NCI-H2227 treated with DMSO at 0.1 percent for 48 hours (cell line): Measurements from ENCODE around the gene PRR14.

Experiments used
- DNase-seq: peaks from one replicate; lab custom pipeline; 2025; lab: John Stamatoyannopoulos, UW

PRR14 gene

DNA sequence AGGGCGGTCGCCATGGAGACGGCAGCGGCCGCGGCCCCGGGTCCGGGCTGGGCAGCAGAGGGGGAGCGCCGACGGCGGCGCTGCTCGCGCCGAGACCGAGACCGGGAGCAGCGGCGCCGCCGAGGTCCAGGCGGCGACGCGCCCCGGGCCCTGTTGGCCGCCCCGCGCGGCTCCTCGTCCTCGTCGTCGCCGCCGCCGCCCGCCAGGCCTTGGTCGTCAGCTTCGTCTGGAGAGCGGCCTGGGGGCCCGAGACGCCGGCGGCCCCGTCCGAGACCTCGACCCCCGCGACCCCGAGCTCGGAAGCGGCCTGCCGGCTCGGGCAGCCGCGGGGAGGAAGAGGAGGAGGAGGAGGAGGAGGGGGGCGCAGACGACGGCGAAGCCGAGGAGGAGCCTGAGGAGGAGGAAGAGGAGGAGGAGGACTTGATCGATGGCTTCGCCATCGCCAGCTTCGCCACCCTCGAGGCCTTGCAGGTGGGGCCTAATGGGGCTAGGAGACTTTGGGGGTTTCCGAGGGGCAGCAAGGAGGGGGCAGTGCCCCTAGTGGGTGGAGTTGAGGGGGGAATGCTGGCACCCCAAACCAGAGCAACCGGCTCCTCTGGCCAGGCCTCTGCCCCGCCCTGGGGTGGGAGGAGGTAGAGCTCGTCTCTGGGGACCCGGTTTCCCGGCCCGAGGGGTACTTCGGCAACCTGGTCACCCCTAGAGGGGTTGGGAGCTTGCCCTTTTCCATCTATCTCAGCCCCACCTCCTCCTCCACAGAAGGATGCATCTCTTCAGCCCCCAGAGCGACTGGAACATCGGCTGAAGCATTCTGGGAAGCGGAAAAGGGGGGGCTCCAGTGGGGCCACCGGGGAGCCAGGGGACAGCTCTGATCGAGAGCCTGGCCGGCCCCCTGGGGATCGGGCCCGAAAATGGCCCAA is 9.0 kb downstream of the PRR14 start:
- peak; percentile 36 for DNase-seq

DNA sequence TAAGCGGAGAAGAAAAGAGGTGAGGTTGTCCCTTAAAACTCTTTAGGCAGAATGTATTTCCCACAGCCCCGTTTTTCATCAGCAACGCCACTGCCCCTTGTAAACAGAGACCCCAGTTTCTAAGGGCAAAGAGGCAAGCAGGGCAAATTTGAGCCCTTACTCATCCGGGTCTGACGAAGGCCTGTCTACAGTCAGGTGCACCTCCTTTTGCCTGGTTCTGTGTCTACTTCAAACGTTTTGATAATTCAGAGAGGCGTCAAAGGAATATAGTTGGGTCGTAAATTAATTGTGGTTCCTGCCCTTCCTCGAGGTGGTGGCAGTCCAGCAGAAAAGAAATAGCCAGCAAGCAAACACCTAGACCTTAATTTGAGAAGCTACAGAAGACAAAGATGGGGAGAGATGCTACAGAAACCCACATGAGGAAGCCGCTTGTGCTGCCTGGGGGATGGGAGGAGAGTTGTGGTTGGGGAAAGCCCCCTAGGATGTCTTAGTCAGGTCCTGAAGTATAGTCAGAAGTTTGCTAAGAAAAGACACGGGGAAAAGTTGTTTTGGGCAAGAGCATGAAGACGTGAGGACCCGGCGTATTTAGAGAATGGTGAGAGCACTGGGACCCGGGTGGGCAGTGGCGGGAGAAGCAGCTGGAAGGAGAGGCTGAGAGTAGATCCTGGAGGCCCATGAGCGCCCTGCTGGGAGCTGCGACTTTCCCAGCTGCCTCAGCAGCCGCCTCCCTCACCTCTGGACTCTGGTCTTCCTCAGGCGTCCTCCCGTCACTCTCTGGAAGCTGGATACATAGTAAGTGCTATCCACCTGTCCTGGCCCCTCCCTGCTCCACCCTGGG is 9.9 kb downstream of the PRR14 start:
- no peak for DNase-seq

DNA sequence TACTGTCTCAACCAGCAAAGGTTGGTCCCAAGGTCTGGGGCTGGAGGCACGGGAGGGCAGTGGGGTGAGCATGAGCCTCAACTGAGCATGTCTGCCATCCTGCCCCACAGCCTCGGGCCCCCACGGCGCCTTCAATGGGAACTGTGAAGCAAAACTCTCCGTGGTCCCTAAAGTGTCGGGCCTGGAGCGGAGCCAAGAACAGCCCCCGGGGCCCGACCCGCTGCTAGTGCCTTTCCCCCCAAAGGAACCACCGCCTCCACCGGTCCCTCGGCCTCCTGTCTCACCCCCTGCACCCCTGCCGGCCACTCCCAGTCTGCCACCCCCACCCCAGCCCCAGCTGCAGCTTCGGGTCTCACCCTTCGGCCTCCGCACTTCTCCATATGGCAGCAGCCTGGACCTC is 11.7 kb downstream of the PRR14 start:
- no peak for DNase-seq

DNA sequence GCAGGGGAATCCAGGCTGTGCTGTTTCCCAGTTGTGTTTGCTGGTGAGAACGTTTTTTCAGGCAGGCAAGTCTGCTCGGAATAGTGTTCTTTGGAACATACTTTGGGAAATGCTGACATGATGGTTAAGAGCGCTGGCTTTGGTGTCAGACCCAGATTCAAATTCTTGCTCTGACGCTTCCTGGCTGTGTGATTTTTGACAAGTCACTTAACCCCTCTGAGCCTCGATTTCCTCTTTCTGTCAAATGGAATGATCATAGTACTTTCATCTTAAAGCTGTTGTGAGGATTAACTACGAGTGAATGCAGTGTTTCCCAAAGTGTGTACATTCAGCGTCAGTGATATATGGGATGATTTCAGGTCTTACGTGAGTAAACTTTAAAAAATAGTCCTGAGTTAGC is 12.3 kb downstream of the PRR14 start:
- DNase-seq = no peak

DNA sequence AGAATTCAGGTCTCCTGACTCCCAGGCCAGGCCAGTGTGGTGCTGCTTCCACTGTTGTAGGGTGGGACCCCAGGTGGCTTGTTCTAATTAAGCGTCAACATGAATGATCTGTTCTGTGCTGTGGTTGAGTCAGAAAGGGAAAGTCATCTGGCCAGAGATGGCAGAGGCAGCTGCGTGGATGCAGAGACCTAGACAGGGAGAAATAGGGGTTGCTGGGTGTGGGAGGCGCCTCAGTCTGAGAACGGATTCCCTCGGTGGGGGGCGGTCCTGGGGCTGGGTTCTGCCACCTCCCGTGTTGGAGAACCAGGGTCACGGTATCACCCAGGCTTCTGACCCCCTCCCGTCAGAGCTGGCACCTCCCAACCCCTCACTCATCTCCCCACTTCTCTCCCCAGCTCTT is 13.1 kb downstream of the PRR14 start:
- DNase-seq = no peak

DNA sequence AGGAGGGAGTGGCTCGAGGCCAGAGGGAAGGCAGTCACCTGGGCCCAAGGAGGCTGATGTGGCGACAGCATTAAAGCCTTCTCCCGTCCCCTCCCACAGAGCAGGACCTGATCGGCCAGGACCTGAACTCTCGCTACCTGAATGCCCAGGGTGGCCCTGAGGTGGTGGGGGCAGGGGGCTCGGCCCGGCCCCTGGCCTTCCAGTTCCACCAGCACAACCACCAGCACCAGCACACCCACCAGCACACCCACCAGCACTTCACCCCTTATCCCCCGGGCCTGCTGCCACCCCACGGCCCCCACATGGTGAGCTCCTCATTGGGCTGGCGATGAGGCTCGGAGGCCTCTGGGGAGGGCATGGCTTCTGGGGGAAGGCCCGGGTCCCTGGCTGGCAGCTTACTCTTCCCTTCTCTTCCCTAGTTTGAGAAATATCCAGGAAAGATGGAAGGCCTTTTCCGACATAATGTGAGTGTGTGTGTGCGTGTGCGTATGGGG is 13.9 kb downstream of the PRR14 start:
- no peak for DNase-seq

DNA sequence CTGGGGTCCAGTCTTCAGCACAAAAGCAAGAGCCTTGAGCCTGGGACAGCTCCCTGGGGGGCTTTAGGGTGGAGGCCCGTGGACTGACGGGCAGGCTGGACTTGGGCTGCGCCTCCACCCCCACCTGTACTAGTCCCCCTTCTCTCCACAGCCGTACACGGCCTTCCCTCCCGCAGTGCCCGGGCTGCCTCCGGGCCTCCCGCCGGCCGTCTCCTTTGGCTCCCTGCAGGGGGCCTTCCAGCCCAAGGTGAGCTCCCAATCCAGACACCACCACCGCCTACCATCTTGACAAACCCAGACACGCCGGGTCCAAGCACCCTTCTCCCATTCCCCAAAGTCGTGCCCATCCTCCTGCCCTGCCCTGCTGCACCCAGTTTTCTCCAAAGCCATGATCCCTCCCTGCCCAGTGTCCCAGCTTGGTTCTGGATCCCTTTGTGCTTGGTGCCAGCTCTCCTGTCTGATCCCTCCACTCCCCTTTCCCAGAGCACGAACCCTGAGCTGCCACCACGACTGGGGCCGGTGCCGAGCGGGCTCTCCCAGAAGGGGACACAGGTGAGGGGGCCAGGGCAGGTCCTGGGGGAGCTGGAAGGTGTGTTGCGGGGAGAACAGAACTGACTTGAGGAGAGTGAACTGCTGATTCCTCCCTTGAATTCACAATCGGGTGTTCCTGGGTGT is 14.5 kb downstream of the PRR14 start:
- DNase-seq = no peak

DNA sequence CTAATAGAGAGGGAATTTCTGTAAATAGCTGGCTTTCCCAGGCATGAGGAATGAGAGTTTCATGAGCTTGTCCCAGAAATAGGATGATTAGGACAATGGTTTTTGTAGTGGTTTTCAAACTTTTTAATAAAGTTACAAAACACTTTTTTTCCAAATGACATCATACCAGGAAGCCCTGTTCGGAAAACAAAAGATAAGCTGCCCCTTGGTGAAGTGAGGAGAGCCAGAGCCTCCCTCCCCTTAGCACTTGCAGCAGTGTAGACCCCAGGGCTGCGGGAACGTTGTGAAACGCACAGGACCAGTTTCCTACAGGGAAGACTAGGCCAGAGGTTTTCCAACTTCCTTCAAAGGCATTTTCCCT is 15.1 kb downstream of the PRR14 start:
- no peak for DNase-seq

DNA sequence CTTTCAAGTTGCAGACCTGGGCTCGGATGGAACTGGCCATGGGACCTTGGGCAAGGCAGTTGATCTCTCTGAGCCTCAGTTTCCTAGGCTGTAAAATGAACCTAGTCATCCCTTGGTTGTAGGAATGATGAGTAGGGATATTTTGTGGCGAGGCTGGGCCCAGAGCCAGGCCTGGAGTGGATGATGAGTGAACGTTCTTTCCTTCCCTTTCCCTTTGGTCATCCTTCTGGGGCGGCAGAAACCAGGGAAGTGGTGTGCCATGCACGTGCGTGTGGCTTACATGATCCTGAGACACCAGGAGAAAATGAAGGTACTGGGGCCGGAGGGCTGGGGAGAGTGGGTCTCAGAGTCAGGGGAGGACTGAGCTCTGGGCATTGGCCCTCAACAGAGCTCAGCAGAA is 15.9 kb downstream of the PRR14 start:
- DNase-seq = no peak

DNA sequence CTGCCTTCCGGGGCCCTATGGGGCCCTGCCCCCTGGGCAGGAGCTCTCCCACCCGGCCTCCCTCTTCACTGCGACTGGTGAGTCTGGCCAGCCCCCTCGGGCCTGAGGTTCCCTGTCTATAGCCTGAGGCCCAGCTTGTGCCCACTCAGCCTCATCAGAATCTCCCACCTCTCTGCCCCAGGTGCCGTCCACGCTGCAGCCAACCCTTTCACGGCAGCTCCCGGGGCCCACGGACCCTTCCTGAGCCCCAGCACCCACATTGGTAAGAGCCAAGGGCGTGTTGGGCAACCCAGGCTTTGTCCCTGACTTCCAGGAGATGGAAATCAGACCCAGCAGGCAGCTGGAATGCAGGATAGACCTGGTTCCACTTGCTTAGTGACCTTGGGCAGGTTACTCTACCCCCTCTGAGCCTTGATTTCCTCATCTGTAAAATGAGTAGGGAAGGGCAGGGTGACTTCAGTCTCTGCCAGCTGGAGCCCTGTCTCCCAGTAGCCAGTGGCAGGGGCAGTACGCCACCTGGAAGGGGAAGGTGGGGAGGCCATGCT is 16.7 kb downstream of the PRR14 start:
- no peak for DNase-seq

DNA sequence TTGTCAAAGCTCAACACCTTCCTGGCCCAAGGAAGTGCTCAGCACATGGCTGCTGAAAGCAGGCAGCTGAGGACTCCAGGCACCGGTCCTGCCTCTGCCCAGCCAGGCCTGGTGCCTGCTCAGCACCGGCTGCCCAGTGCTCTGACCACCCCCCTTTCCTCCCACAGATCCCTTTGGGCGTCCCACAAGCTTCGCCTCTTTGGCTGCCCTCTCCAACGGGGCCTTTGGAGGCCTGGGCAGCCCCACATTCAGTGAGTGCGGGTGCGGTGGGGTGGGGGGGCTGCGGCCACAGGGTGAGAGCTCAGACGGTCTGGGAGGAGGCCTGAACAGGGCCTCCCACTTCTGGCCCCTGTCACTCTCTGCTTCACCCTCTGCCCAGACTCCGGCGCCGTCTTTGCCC is 17.6 kb downstream of the PRR14 start:
- DNase-seq = no peak

DNA sequence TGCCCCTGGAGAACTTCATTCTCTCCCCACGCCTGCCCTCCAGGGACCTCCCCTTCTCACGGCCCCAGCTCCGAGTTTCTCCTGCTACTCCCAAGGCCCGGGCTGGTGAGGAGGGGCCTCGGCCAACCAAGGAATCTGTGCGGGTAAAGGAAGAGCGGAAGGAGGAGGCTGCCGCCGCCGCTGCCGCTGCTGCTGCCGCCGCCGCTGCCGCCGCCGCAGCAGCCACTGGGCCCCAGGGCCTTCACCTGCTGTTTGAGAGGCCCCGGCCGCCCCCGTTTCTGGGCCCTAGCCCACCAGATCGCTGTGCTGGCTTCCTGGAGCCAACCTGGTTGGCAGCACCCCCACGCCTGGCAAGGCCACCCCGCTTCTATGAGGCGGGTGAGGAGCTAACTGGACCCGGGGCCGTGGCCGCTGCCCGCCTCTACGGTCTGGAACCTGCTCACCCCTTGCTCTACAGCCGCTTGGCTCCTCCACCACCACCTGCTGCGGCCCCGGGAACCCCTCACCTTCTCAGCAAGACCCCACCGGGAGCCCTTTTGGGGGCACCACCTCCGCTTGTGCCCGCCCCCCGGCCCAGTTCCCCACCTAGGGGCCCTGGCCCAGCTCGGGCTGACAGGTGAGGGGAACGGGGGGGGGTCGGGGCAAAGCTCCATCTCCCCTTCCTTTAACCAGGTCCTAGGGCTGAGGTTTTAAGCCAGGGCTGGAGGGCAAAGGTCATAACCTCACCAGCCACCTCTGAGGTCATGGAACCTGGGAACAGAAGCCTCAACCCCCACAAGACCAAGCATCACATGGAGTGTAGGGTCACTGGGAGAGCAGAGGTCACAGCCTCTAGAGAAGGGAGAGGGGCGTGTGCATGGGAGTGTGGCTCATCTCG is 18.5 kb downstream of the PRR14 start:
- DNase-seq = no peak

DNA sequence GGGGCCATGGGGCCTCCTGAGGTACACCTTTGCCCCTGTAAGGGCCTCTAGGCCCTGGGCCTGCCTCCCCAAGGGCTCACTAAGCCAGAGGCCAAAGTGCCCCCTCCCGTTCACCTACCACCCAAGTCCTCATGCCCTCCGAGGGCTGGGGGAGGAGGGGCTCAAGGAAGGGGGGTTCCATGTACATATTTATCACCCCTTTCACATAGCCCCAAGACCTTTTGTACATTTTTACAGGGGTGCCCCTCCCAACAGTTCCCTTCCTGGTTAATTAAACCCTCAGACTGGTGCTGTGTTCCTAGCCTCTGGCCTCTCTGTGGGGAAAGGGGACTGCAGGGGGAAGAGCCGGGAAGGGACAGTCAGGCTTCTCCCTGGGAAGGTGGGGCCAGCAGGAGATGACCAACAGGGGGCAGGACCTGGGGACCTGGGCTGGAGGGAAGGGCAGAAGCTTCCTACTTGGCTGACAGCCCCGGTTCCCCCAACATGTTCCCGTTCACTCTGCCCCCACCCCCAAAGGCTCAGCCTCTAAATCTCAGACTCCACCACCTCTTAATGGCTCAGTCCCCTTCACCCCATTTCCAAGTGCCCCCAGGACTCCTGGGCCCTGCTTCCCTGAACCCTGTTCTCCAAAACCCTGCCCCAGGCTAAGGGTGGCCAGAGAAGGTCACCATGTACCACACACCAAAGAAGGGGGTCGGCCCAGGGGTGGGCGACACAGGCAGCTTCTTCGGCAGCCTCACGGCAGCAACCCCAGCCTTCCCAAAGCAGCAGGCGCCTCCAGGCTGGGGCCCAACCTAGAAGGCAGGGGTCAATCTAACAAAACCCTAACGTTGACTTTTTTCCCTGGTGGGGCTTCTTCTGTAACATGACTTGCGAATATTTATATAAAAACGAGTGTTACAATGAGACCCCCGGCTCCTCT is 19.4 kb downstream of the PRR14 start:
- no peak for DNase-seq

DNA sequence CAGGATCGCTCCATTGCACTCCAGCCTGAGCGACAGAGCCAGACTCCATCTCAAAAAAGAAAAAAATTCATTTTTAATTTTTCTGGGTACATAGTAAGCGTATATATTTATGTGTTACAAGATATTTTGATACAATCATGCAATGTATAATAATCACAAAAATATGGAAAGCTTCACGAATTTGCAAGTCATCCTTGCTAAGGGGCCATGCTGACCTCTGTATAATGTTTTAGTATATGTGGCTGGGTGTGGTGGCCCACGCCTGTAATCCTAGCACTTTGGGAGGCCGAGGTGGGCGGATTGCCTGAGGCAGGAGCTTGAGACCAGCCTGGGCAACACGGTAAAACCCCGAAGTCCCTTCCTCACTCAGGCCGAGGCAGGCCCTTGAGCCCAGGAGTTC is 24.4 kb downstream of the PRR14 start:
- no peak for DNase-seq

DNA sequence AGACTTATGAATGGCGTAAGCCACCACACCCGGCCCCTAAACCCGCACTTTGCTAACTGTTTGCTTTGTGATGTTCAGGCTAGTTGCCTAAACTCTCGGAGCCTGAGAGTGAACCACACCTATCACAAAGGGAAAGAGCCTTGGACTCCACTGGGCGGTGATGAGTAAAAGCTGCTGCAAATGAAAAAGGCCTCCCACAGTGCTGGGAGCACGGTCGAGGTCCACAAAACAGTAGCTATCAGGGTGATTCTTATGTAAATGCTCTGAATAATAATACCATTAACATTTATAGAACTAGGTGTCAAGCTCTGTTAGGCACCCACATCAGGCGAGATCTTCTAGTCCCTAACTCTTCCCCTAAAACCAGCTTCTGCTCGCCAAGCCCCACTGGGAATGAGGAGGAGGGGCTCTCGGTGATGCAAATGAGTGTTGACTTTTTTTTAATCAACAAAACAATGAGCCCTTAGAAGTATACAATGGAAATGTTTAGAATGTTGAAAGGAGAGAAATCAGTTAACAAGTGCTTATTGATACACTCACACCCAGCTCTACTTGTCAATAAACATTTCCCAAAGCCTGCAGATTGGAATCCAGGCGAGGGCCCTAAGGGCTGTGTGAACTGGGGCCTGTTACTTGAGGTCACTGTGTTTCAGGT is 27.3 kb downstream of the PRR14 start:
- no peak for DNase-seq

DNA sequence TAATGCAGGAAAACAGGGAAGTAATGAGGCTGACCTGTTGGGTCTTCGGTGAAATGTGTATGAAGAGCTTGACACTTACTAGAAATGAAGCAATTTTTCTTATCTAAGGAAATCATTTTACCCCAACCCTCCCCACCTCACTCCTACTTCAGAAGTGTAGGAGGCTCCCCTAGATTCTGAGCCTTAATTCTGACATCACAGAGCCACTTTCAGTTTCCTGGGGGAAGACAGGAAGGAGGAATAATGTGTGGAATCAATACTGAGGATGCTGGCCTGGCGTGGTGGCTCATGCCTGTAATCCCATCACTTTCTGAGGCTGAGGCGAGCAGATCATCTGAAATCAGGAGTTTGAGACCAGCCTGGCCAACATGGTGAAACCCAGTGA is 27.8 kb downstream of the PRR14 start:
- DNase-seq = no peak

DNA sequence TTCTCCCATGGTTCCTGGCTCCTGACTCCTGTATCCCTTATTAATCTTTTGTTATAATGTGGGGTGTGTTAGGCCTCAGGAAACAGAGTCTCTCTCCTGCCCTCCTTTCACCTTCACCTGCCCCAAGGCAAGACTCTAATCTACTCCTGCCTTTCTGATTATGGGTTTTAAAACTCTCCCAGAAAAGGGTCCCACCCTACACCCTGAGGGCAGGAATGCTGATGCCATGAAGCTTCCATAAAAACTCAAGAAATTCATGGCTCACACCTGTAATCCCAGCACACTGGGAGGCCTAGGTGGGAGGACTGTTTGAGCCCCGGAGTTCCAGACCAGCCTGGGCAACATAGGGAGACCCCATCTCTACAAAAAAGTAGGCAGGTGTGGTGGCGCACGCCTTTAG is 29.6 kb downstream of the PRR14 start:
- no peak for DNase-seq

DNA sequence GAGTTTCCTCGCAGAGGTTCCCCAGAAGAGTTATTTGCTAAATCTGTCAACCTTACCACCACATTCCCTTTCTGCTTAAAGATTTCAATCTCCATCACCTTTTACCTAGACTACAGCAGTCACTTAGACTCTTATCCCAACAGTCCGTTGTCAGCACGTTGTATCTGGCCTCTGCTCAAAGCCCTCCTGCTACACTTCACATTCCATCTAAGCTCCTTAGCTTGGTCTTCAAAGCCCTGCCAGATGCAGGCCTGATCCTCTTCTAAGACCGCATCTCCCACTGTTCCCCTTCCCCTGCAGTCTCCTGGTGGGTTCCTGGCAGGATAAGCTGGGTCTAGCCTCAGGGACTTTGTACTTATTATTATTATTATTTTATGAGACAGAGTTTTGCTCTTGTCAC is 37.9 kb downstream of the PRR14 start:
- no peak for DNase-seq

DNA sequence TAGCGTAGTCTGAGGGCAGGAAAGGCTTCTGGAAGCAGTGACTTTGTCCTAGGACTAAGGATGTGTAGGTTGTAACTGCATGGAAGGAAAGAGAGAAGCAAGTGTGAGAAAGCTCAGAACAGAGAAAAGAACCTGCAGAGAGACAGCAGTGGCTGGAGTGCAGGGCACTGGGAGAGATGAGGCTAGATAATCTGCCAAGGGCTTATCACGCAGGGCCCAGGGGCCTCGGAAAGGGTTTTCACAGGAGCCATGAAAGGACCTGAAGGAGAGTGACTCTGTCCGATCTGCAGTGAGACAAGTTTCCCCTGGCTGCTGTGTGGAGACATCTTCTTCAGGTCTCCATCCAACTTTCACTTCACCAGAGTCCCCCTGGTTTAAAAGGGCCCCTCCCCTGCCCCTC is 41.1 kb downstream of the PRR14 start:
- DNase-seq = no peak
